Skeletal muscle tissue (tissue), 4 donors: Measurements from ENCODE around the gene CTF1. TPM values are rescaled to one million over a fixed set of nuclear protein-coding genes. Genes with fewer than 3 reads are reported as not detected.
"Not testable (repeated sequence)": the region's sequence is repeated elsewhere in the genome, so short reads cannot be mapped to it uniquely, and the experiment has no call there.

Experiments used
- H3K27ac ChIP-seq: one replicate; pipeline ENCODE4 v1.7.0; 2013; ENCODE audit warnings: mild to moderate bottlenecking, low read depth, low read length, inconsistent platforms
- H3K27me3 ChIP-seq, 3 donors: one replicate each; pipeline ENCODE4 v1.7.0; 2013; ENCODE audit warnings: low read length in 3 of 3; ENCODE audit not compliant: control insufficient read depth in 3 of 3, insufficient read depth in 3 of 3
- H3K36me3 ChIP-seq, 3 donors: one replicate each; pipeline ENCODE4 v1.7.0; 2013; ENCODE audit warnings: low read length in 3 of 3; ENCODE audit not compliant: control insufficient read depth in 3 of 3, insufficient read depth in 3 of 3
- H3K4me1 ChIP-seq, 3 donors: one replicate each; pipeline ENCODE4 v1.7.0; 2013; ENCODE audit warnings: low read length in 3 of 3, mild to moderate bottlenecking in 3 of 3; ENCODE audit not compliant: control insufficient read depth in 3 of 3, insufficient read depth in 3 of 3
- H3K4me3 ChIP-seq, 3 donors: one replicate each; pipeline ENCODE4 v1.7.0; 2013; ENCODE audit warnings: low read length in 3 of 3
- H3K9ac ChIP-seq, 3 donors: one replicate each; pipeline ENCODE4 v1.7.0; 2013; ENCODE audit warnings: low read length in 3 of 3, mild to moderate bottlenecking in 3 of 3, moderate library complexity in 2 of 3, low read depth in 1 of 3
- H3K9me3 ChIP-seq, 3 donors: one replicate each; pipeline ENCODE4 v1.7.0; 2013; ENCODE audit warnings: low read length in 3 of 3; ENCODE audit not compliant: control insufficient read depth in 3 of 3
- total RNA-seq: library from RNA; depleted of rRNA; stranded (reverse); fragments of >200 nt; gene quantifications from one replicate; pipeline ENCODE4 v1.2.3, GENCODE V29; 2014
- donor health status: Osteomylitis.

Gene CTF1, protein sequence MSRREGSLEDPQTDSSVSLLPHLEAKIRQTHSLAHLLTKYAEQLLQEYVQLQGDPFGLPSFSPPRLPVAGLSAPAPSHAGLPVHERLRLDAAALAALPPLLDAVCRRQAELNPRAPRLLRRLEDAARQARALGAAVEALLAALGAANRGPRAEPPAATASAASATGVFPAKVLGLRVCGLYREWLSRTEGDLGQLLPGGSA
- total RNA-seq, result 0.52 TPM

DNA sequence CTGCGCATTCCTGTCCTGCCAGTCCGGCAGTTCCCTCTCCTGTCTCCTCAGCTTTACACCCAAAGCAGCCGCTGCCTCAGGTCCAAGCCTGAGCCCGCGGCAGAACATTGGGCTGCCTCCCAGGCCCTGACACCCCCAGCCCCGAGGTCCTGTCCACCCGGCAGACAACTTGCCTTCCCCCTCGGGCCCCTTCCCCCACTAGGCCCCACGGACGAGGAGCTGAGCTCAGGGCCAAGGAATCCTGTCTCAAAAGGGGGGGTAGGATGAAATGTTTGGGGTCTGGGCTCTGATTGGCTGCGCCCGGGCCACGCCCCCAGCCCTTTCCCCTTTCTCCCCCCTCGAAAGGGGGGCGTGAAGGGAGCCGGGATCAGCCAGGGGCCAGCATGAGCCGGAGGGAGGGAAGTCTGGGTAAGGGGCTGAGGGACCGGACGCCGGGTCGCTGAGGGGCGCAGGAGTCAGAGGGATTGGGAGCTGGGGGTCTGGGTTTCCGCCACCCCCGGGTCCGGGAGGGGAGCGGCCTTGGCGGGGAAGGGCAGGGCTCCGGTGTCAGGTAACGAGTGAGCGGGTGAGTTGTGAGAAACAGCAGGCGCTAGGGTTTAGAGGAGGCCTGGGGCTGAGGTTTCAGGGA is at the start of gene CTF1:
Gene CTF1, plus strand, starts transcription at position 354 of the 628 bp plus-strand sequence. Its CDS starts 30 bp downstream, at position 384.
- H3K27ac ChIP-seq, result peak within 1 kb of the TSS; percentile 100
- H3K9ac ChIP-seq, result peak within 1 kb of the TSS; percentile 87 to 96 (median 95)
- peaks cover 0 to 7% (median 0%) of the 10 kb centered on the region in 3 donors for H3K36me3 ChIP-seq
- H3K9me3 ChIP-seq, result no peaks in the 10 kb centered on the region
- peak within 1 kb of the TSS; percentile 80 to 87 (median 81) for H3K4me3 ChIP-seq
- peaks cover 31 to 51% (median 34%) of the 10 kb centered on the region in 3 donors for H3K4me1 ChIP-seq
- no peaks in the 10 kb centered on the region for H3K27me3 ChIP-seq

DNA sequence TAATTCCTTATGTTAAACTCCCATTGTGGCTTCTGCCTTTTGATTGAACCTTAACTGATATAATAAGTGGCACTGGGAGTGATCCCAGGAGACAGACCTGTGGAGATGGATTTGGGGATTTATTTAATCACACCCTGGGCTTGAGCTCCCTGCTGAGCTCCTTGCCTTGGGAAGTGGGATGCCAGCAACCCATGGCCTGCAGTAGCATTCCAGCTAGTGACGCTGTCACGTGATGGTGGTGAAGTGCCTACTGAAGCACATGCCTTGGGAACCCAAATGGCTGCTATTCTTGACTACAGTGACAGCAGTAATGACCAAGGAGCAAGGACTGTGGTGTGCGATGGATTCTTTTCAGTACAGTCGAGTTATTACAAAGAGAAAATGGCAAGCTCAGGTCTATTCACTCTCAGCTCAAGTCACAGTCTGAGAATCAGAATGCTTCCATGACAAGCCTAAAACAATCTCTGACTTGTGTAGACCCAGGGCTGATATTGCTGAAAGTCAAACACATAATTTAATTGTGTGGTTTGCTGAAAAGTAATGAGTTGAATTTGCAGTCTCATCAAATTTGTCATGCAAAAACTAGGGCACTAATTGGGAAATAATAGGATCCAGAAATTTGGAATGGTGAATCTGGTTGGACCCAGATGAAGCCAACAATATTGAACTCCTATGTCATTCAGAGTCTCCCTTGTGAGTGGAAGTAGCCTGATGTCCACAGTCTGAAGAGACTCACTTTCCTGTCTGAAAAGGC is 49.6 kb upstream of the CTF1 start:
- H3K9me3 ChIP-seq, result no peaks in the 10 kb centered on the region

DNA sequence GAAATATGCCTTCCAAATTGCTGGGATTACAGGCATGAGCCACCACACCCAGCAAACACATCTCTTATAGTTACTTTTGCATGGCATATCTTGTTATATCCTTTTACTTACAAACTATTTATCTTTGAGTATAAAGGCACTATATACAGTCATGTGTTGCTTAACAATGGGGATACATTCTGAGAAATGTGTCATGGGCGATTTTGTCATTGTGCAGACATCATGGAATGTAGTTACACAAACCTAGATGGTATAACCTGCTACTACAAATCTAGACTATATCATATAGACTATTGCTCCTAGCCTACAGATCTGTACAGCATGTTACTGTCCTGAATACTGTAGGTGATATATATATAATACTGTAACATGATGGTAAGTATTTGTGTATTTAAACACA is 46.2 kb upstream of the CTF1 start:
- no peak overlapping the region for H3K27ac ChIP-seq
- peaks cover 4 to 13% (median 5%) of the 10 kb centered on the region in 3 donors for H3K4me1 ChIP-seq
- H3K4me3 ChIP-seq, result no peak overlapping the region

More for the DNA sequence above, 49.6 kb upstream of the CTF1 start:
- Histone ChIP-seq H3K36me3 (no peaks in the 10 kb centered on the region), H3K27me3 (no peaks in the 10 kb centered on the region), H3K27ac (no peak overlapping the region), H3K4me1 (peaks cover 11 to 13% (median 12%) of the 10 kb centered on the region in 3 donors), H3K4me3 (no peak overlapping the region), H3K9ac (no peak overlapping the region)

DNA sequence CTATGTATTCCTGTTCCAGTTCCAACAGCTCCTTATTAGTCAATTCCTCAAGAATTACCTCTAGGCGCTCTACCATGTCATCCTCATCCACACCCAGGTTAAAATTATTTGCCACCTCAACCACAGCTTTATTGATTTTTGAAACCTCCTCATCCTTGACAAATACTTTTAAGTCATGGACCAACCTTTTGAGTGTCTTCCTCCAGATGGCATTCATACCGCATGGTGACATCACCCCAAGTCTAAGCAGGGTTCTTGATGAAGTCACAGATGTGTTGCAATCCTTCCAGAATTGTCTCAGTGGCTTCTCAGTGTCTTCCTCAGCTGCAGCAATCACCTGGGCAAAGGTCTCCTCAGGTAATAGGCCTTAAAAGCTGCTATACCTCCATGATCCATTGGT is 42.7 kb upstream of the CTF1 start:
- Histone ChIP-seq H3K9ac (no peak overlapping the region), H3K27ac (no peak overlapping the region), H3K4me1 (peaks cover 0 to 15% (median 4%) of the 10 kb centered on the region in 3 donors), H3K9me3 (no peaks in the 10 kb centered on the region), H3K27me3 (no peaks in the 10 kb centered on the region), H3K36me3 (peaks cover 0 to 2% (median 0%) of the 10 kb centered on the region in 3 donors), H3K4me3 (no peak overlapping the region)

More for the DNA sequence above, 46.2 kb upstream of the CTF1 start:
- Histone ChIP-seq H3K9ac (no peak overlapping the region), H3K36me3 (peaks cover 0 to 2% (median 0%) of the 10 kb centered on the region in 3 donors), H3K9me3 (no peaks in the 10 kb centered on the region), H3K27me3 (no peaks in the 10 kb centered on the region)

DNA sequence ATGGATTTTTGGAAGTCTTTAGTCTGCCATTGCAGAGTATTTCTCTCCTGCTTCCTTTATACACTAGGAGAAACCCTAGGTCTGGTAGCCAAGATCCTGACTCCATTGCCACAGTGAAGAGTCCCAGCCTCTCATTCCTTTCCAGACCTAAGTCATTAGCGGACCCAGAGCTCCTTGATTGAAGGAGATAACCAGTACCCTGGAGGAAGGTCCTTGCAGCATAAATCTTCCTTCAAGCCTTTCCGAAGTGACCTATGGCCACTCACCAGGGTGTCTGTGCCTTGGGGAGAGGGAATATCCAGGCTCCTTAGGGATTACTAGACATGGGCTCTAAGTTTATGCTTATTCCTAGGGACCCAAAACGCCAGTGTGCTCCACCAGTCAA is 38.3 kb upstream of the CTF1 start:
- Histone ChIP-seq H3K36me3 (peaks cover 0 to 2% (median 0%) of the 10 kb centered on the region in 3 donors), H3K9ac (no peak overlapping the region), H3K4me1 (peaks cover 0 to 16% (median 4%) of the 10 kb centered on the region in 3 donors), H3K4me3 (no peak overlapping the region), H3K27me3 (no peaks in the 10 kb centered on the region), H3K27ac (no peak overlapping the region), H3K9me3 (no peaks in the 10 kb centered on the region)

DNA sequence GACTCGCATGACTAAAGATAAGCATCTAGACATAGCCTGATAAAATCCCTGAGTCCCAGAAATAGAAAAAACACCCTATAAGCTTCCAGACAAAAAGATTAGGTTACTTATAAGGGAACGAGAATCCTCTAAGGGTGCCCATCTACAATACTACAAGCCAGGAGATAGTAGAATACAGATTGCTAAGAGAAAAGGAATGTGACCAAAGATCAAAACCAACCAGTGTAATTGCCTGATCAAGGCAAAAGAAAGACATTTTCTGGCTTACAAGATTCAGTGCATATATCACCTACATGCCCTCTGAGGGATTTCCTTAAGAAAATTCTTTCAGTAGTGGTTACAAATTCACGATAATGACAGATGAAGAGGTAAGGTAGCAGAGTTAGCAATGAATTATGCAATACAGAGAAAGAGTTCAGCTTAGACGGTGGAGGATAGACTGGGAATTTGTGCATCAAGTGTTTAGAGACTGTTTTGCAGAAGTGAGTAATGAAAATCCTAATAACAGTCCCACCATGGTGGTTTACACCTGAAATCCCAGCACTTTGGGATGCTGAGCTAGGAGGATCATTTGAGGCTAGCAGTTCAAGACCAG is 37.5 kb upstream of the CTF1 start:
- Histone ChIP-seq H3K4me1 (peaks cover 0 to 16% (median 4%) of the 10 kb centered on the region in 3 donors), H3K27ac (no peak overlapping the region), H3K27me3 (no peaks in the 10 kb centered on the region), H3K9me3 (no peaks in the 10 kb centered on the region), H3K9ac (no peak overlapping the region), H3K36me3 (no peaks in the 10 kb centered on the region), H3K4me3 (no peak overlapping the region)

DNA sequence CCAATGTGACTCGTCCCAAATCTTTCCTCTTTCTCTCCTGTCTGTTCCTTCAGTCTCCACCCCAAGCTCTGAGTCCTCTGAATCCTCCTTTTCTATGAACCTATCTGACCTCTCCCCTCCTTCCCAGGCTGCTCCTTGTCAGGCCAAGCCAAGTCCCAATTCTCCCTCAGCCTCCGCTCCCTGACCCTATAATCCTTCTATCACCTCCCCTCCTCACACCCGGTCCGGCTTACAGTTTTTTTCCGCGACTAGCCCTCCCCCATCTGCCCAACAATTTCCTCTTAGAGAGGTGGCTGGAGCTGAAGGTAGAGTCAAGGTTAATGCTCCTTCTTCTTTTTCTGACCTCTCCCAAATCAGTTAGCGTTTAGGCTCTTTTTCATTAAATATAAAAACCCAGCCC is 35.7 kb upstream of the CTF1 start:
- H3K27me3 ChIP-seq, H3K36me3 ChIP-seq, H3K9me3 ChIP-seq, H3K4me3 ChIP-seq, H3K27ac ChIP-seq, H3K4me1 ChIP-seq, H3K9ac ChIP-seq: not testable (repeated sequence)

DNA sequence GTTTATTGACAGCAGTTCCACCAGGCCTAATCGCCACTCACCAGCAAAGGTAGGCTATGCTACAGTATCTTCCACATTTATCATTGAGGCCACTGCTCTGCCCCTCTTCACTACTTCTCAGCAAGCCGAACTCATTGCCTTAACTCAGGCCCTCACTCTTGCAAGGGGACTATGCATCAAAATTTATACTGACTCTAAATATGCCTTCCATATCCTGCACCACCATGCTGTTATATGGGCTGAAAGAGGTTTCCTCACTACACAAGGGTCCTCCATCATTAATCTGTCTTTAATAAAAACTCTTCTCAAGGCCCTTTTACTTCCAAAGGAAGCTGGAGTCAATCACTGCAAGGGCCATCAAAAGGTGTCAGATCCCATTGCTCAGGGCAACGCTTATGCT is 33.2 kb upstream of the CTF1 start:
- H3K9me3 ChIP-seq, H3K36me3 ChIP-seq, H3K27me3 ChIP-seq, H3K4me3 ChIP-seq, H3K27ac ChIP-seq, H3K9ac ChIP-seq, H3K4me1 ChIP-seq: not testable (repeated sequence)

DNA sequence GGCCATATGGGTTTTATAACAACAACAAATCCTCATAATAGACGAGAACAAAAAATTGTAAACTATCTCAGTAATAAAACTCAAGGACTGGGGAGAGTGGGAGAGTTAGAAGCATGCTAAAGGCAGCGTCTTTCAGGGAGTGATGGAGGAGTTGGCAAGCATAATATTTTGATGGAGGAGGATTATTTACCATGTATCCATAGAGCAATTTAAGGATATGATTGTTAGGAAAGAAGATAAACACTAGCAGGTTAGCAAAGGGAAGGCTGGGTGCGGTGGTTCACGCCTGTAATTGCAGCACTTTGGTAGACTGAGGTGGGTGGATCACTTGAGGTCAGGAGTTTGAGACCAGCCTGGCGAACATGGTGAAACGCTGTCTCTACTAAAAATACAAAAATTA is 30.4 kb upstream of the CTF1 start:
- Histone ChIP-seq H3K4me1 (no peaks in the 10 kb centered on the region), H3K27me3 (no peaks in the 10 kb centered on the region), H3K36me3 (no peaks in the 10 kb centered on the region), H3K27ac (no peak overlapping the region), H3K9me3 (no peaks in the 10 kb centered on the region), H3K4me3 (no peak overlapping the region), H3K9ac (no peak overlapping the region)

DNA sequence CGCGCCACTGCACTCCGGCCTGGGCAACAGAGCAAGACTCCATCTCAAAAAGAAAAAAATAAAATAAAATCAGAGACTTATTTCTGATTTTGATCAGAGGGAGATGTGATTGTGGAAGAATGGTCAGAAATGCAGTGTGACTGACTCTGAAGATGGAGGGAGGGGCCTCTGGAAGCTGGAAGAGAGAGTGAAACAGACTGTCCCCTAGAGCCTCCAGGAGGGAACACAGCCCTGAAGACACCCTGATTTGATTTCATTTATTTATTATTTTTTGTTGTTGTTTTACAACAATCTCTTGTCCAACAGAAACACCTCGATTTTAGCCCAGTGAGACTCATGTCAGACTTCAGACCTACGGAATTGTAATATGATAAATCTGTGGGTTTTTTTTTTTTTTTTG is 28.7 kb upstream of the CTF1 start:
- no peak overlapping the region for H3K4me3 ChIP-seq
- H3K9ac ChIP-seq, result no peak overlapping the region
- H3K36me3 ChIP-seq, result no peaks in the 10 kb centered on the region
- H3K27me3 ChIP-seq, result no peaks in the 10 kb centered on the region
- no peaks in the 10 kb centered on the region for H3K4me1 ChIP-seq
- H3K9me3 ChIP-seq, result no peaks in the 10 kb centered on the region
- H3K27ac ChIP-seq, result no peak overlapping the region
